IMR-90 (cell line): Measurements from ENCODE around the gene SCGB1C1. TPM values are rescaled to one million over a fixed set of nuclear protein-coding genes. Genes with fewer than 3 reads are reported as not detected.
A peak's percentile ranks its signal among the peaks of the same experiment; 100 is the strongest.

Experiments used
- ATAC-seq: fragments of 200-7000 bp; cut with Tn5 transposase; 2 replicates; pipeline ENCODE4 v1.9.1; 2020; ENCODE audit warnings: low read depth, mild to moderate bottlenecking, moderate library complexity
- BruUV-seq: library from RNA; stranded (reverse); fragments of 400-500 nt; replicated peaks from 2 replicates; lab custom pipeline; 2021; lab: Mats Ljungman, UMichigan
- CTCF ChIA-PET: fragments of 300-600 bp; formaldehyde crosslinking; extraction: SDS; loops from one replicate; lab custom pipeline; 2021; ENCODE audit warnings: antibody characterized with exemption; lab: Yijun Ruan, JAX
- POLR2A ChIA-PET: fragments of 300-600 bp; sonication (Branson Sonifier 250); formaldehyde crosslinking; loops from one replicate; lab custom pipeline; 2022; ENCODE audit warnings: antibody characterized with exemption; ENCODE audit not compliant: unreplicated experiment; lab: Charles Lee
- DNase-seq: peaks from one replicate; pipeline ENCODE4 v3.0.0; 2013
- H2AFZ ChIP-seq: replicated peaks from 2 replicates; pipeline ENCODE3; 2013; ENCODE audit warnings: low read length, mild to moderate bottlenecking; ENCODE audit not compliant: poor library complexity
- H2AK5ac ChIP-seq: 2 replicates; pipeline ENCODE4 v1.6.1; 2013; ENCODE audit warnings: low read depth, low read length, inconsistent platforms
- H2AK9ac ChIP-seq: replicated peaks from 2 replicates; pipeline ENCODE3; 2013; ENCODE audit warnings: mild to moderate bottlenecking, low read depth, low read length, moderate library complexity; ENCODE audit not compliant: poor library complexity
- H2BK120ac ChIP-seq: 2 replicates; pipeline ENCODE4 v1.6.1; 2013; ENCODE audit warnings: low read depth, low read length, inconsistent platforms
- H2BK15ac ChIP-seq: 3 replicates; pipeline ENCODE4 v1.6.1; 2013; ENCODE audit warnings: low read depth, low read length, inconsistent platforms
- H2BK20ac ChIP-seq: 2 replicates; pipeline ENCODE4 v1.6.1; 2013; ENCODE audit warnings: low read depth, mild to moderate bottlenecking, inconsistent platforms, low read length, moderate library complexity
- H2BK5ac ChIP-seq: 2 replicates; pipeline ENCODE4 v1.6.1; 2013; ENCODE audit warnings: mild to moderate bottlenecking, low read depth, low read length, inconsistent platforms; ENCODE audit not compliant: poor library complexity, severe bottlenecking
- H3K14ac ChIP-seq: replicated peaks from 2 replicates; pipeline ENCODE4 v1.6.1; 2013; ENCODE audit warnings: low read depth, low read length, inconsistent platforms
- H3K18ac ChIP-seq: 2 replicates; pipeline ENCODE4 v1.6.1; 2013; ENCODE audit warnings: low read depth, low read length, control low read depth
- H3K23ac ChIP-seq: 2 replicates; pipeline ENCODE4 v1.6.1; 2013; ENCODE audit warnings: low read depth, low read length, inconsistent platforms
- H3K27ac ChIP-seq: 2 replicates; pipeline ENCODE4 v1.5.1; 2013; ENCODE audit warnings: mild to moderate bottlenecking, control low read depth, low read length; ENCODE audit not compliant: insufficient read depth
- H3K27me3 ChIP-seq: 2 replicates; pipeline ENCODE4 v1.6.1; 2013; ENCODE audit warnings: low read length; ENCODE audit not compliant: control insufficient read depth, insufficient read depth
- H3K36me3 ChIP-seq: 2 replicates; pipeline ENCODE4 v1.6.1; 2013; ENCODE audit warnings: low read length, mixed read lengths; ENCODE audit not compliant: control insufficient read depth, insufficient read depth
- H3K4ac ChIP-seq: 2 replicates; pipeline ENCODE4 v1.6.1; 2013; ENCODE audit warnings: low read depth, low read length, inconsistent platforms
- H3K4me1 ChIP-seq: 2 replicates; pipeline ENCODE4 v1.6.1; 2013; ENCODE audit warnings: low read length, mixed read lengths; ENCODE audit not compliant: control insufficient read depth, insufficient read depth
- H3K4me2 ChIP-seq: 2 replicates; pipeline ENCODE4 v1.6.1; 2013; ENCODE audit warnings: low read depth, mild to moderate bottlenecking, control low read depth, low read length, moderate library complexity
- H3K4me3 ChIP-seq: 2 replicates; pipeline ENCODE4 v1.5.1; 2013; ENCODE audit warnings: low read depth, mild to moderate bottlenecking, control low read depth, low read length, moderate library complexity; ENCODE audit not compliant: insufficient read depth
- H3K56ac ChIP-seq: 2 replicates; pipeline ENCODE4 v1.6.1; 2013; ENCODE audit warnings: low read length, inconsistent platforms; ENCODE audit not compliant: insufficient read depth; ENCODE audit errors: extremely low read depth
- H3K79me1 ChIP-seq, 2 experiments: 2 replicates each; pipeline ENCODE4 v1.6.1; 2013; ENCODE audit warnings: low read length in 2 of 2, inconsistent platforms in 1 of 2, low read depth in 1 of 2
- H3K9ac ChIP-seq: 2 replicates; pipeline ENCODE4 v1.6.1; 2013; ENCODE audit warnings: low read depth, low read length, control low read depth
- H3K9me1 ChIP-seq: 2 replicates; pipeline ENCODE4 v1.6.1; 2013; ENCODE audit warnings: low read length, inconsistent platforms; ENCODE audit not compliant: insufficient read depth
- H3K9me3 ChIP-seq: 2 replicates; pipeline ENCODE4 v1.6.1; 2013; ENCODE audit warnings: low read length; ENCODE audit not compliant: control insufficient read depth, insufficient read depth
- H4K20me1 ChIP-seq: 2 replicates; pipeline ENCODE4 v1.6.1; 2013; ENCODE audit warnings: low read length, inconsistent platforms; ENCODE audit not compliant: insufficient read depth
- H4K5ac ChIP-seq: 2 replicates; pipeline ENCODE4 v1.6.1; 2013; ENCODE audit warnings: mild to moderate bottlenecking, low read depth, low read length, control low read depth
- H4K8ac ChIP-seq, 2 experiments: 2 replicates each; pipeline ENCODE4 v1.6.1; 2013; ENCODE audit warnings: low read depth in 2 of 2, low read length in 2 of 2, control low read depth in 1 of 2, inconsistent platforms in 1 of 2
- H4K91ac ChIP-seq: 2 replicates; pipeline ENCODE4 v1.6.1; 2013; ENCODE audit warnings: low read depth, low read length, inconsistent platforms; ENCODE audit not compliant: insufficient read depth
- BHLHE40 ChIP-seq: fragments of 150-350 bp; IDR thresholded peaks from 2 replicates; pipeline ENCODE4 v1.6.1; 2016; ENCODE audit warnings: mild to moderate bottlenecking, low read depth, low read length
- CHD1 ChIP-seq: IDR thresholded peaks from 2 replicates; pipeline ENCODE4 v1.6.1; 2012; ENCODE audit warnings: low read depth, low read length, improper control_type of control experiment
- FOS ChIP-seq: fragments of 150-350 bp; IDR thresholded peaks from 2 replicates; pipeline ENCODE4 v1.6.1; 2016; ENCODE audit warnings: low read depth, low read length
- MAFK ChIP-seq: IDR thresholded peaks from 2 replicates; pipeline ENCODE4 v1.6.1; 2012; ENCODE audit warnings: low read depth, low read length, improper control_type of control experiment
- MXI1 ChIP-seq: IDR thresholded peaks from 2 replicates; pipeline ENCODE4 v1.6.1; 2012; ENCODE audit warnings: low read depth, mild to moderate bottlenecking, low read length, moderate library complexity, borderline replicate concordance
- NFE2L2 ChIP-seq: fragments of 150-350 bp; IDR thresholded peaks from 2 replicates; pipeline ENCODE4 v1.6.1; 2016; ENCODE audit warnings: low read depth, mild to moderate bottlenecking, low read length
- POLR2A ChIP-seq: IDR thresholded peaks from 2 replicates; pipeline ENCODE4 v1.6.1; 2012; ENCODE audit warnings: mild to moderate bottlenecking, low read depth, low read length
- RAD21 ChIP-seq: IDR thresholded peaks from 2 replicates; pipeline ENCODE4 v1.6.1; 2012; ENCODE audit warnings: low read length, improper control_type of control experiment
- RCOR1 ChIP-seq: IDR thresholded peaks from 2 replicates; pipeline ENCODE4 v1.6.1; 2012; ENCODE audit warnings: mild to moderate bottlenecking, low read length, improper control_type of control experiment; ENCODE audit not compliant: insufficient replicate concordance
- RFX5 ChIP-seq: IDR thresholded peaks from 2 replicates; pipeline ENCODE4 v1.8.0; 2012; ENCODE audit warnings: low read depth, mild to moderate bottlenecking, low read length, moderate library complexity
- USF2 ChIP-seq: fragments of 150-350 bp; IDR thresholded peaks from 2 replicates; pipeline ENCODE4 v1.6.1; 2017; ENCODE audit warnings: mild to moderate bottlenecking, antibody characterized with exemption, low read length, low read depth
- WGBS, 2 experiments: methylation state at CpG; one replicate each; pipeline versions ENCODE4 v1.1.5 to v1.1.7; 2013; ENCODE audit warnings: missing lambda C conversion rate in 2 of 2; ENCODE audit not compliant: insufficient read length in 1 of 2; ENCODE audit errors: extremely low coverage in 2 of 2; 5-methylcytosine and 5-hydroxymethylcytosine counted together
- dilution Hi-C: fragments of 300-500 bp; cut with HindIII; formaldehyde crosslinking; loops from one replicate; pipeline ENCODE4 v1.14.3; 2018; ENCODE audit warnings: low sequenced_read_pairs; ENCODE audit not compliant: unreplicated experiment
- in situ Hi-C: fragments of 300-500 bp; cut with MboI; formaldehyde crosslinking; loops from 3 replicates; pipeline ENCODE4 v1.14.3; 2019; ENCODE audit warnings: low sequenced_read_pairs, inconsistent platforms, mixed read lengths
- intact Hi-C: fragments of 100-400 bp; cut with micrococcal nuclease; formaldehyde crosslinking; loops from 2 replicates; pipeline ENCODE4 v1.10.0; 2022
- polyA plus RNA-seq, 3 experiments: library from polyadenylated mRNA; depleted of rRNA; stranded (reverse); fragments of >200 nt; gene quantifications; 2 replicates each; pipeline ENCODE4 v1.2.3, GENCODE V29; 2012; ENCODE audit warnings: low replicate concordance in 1 of 3
- total RNA-seq: library from RNA; depleted of rRNA; stranded (reverse); fragments of >200 nt; gene quantifications from 2 replicates; pipeline ENCODE4 v1.2.3, GENCODE V29; 2012
- TF ChIP-seq, protein P1 (sequence below): conservative IDR thresholded peaks from 2 replicates; pipeline ENCODE4 v1.5.1; 2012; ENCODE audit warnings: mild to moderate bottlenecking, low read depth, low read length, improper control_type of control experiment
- TF ChIP-seq, protein P2 (sequence below): fragments of 150-350 bp; IDR thresholded peaks from 2 replicates; pipeline ENCODE4 v1.6.1; 2016; ENCODE audit warnings: low read depth, mild to moderate bottlenecking, low read length, moderate library complexity, borderline replicate concordance

The SCGB1C1 gene
- total and polyA plus RNA-seq, 2 of the 4 experiments (the other 2 are of a cell fraction) = not detected

- TF ChIP-seq MXI1 = peak; percentile 58; the same call in 1 of the 2 replicates
Observed at GRCh38 chr11:208181-208916, 15.5 kb downstream of the SCGB1C1 start (continued).

GRCh38 chr11:208917-209260, 16.0 kb downstream of the SCGB1C1 start:
- H2AFZ ChIP-seq = peak overlapping the region; percentile 91
- H3K4me2 ChIP-seq = peak overlapping the region; percentile 83
- H3K4me1 ChIP-seq = peaks cover 25% of the 10 kb centered on the region
- peak overlapping the region; percentile 88 for H3K14ac ChIP-seq
- no peak overlapping the region for H3K18ac ChIP-seq
- H3K36me3 ChIP-seq = peaks cover 62% of the 10 kb centered on the region
- no peak overlapping the region for H2BK20ac ChIP-seq
- H3K4ac ChIP-seq = peak overlapping the region; percentile 97
- peak overlapping the region; percentile 66; the same call in 1 of the 2 replicates for H3K23ac ChIP-seq
- peaks cover 46 to 85% of the 10 kb centered on the region in 2 experiments for H3K79me1 ChIP-seq
- H2BK15ac ChIP-seq = no peak overlapping the region
- H4K20me1 ChIP-seq = peaks cover 81% of the 10 kb centered on the region
- POLR2A ChIA-PET = no interaction called here
- H2AK9ac ChIP-seq = peak overlapping the region; percentile 99
- peak overlapping the region; percentile 93 for H4K91ac ChIP-seq
- peak overlapping the region; percentile 74 for H3K56ac ChIP-seq
- peak overlapping the region; percentile 70 for H3K4me3 ChIP-seq
- TF ChIP-seq BHLHE40 = no peak
- TF ChIP-seq NFE2L2 = no peak
- TF ChIP-seq MAFK = no peak
- no peak for TF ChIP-seq USF2
- no peak for TF ChIP-seq MXI1
- TF ChIP-seq RAD21 = no peak
- TF ChIP-seq, protein P1, sequence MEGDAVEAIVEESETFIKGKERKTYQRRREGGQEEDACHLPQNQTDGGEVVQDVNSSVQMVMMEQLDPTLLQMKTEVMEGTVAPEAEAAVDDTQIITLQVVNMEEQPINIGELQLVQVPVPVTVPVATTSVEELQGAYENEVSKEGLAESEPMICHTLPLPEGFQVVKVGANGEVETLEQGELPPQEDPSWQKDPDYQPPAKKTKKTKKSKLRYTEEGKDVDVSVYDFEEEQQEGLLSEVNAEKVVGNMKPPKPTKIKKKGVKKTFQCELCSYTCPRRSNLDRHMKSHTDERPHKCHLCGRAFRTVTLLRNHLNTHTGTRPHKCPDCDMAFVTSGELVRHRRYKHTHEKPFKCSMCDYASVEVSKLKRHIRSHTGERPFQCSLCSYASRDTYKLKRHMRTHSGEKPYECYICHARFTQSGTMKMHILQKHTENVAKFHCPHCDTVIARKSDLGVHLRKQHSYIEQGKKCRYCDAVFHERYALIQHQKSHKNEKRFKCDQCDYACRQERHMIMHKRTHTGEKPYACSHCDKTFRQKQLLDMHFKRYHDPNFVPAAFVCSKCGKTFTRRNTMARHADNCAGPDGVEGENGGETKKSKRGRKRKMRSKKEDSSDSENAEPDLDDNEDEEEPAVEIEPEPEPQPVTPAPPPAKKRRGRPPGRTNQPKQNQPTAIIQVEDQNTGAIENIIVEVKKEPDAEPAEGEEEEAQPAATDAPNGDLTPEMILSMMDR = no peak
- TF ChIP-seq, protein P2, sequence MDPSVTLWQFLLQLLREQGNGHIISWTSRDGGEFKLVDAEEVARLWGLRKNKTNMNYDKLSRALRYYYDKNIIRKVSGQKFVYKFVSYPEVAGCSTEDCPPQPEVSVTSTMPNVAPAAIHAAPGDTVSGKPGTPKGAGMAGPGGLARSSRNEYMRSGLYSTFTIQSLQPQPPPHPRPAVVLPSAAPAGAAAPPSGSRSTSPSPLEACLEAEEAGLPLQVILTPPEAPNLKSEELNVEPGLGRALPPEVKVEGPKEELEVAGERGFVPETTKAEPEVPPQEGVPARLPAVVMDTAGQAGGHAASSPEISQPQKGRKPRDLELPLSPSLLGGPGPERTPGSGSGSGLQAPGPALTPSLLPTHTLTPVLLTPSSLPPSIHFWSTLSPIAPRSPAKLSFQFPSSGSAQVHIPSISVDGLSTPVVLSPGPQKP = no peak
- TF ChIP-seq RCOR1 = no peak
- no peak for TF ChIP-seq CHD1
- no peak for TF ChIP-seq RFX5
- no peak for TF ChIP-seq FOS
- TF ChIP-seq POLR2A = no peak
- ATAC-seq (peak; percentile 2), DNase-seq (no peak)
- dilution Hi-C loops = no loop called here
- peaks cover 27% of the 10 kb centered on the region for H3K9me1 ChIP-seq
- H2BK5ac ChIP-seq = peak overlapping the region; percentile 91
- H3K9me3 ChIP-seq = no peaks in the 10 kb centered on the region
- H4K8ac ChIP-seq = peak overlapping the region; percentile 79 to 90; a peak in 3 of 4 replicates
- H3K27ac ChIP-seq = peak overlapping the region; percentile 82
- no peaks in the 10 kb centered on the region for H3K27me3 ChIP-seq
- CTCF ChIA-PET = no interaction called here
- intact Hi-C loops = loop anchor here (5.0 kb wide), 3 partner anchors 98 to 308 kb away; partner anchors contain the start of gene IFITM2
- BruUV-seq = no TSS peak
- WGBS, 2 experiments = no CpG with 5 or more reads among the region's 26 CpGs
- peak overlapping the region; percentile 97 for H2AK5ac ChIP-seq
- in situ Hi-C loops = no loop called here
- H3K9ac ChIP-seq = peak overlapping the region; percentile 90
- peak overlapping the region; percentile 8 for H4K5ac ChIP-seq
- H2BK120ac ChIP-seq = peak overlapping the region; percentile 19
